ENCODE results near the gene CCDC12.

DNA sequence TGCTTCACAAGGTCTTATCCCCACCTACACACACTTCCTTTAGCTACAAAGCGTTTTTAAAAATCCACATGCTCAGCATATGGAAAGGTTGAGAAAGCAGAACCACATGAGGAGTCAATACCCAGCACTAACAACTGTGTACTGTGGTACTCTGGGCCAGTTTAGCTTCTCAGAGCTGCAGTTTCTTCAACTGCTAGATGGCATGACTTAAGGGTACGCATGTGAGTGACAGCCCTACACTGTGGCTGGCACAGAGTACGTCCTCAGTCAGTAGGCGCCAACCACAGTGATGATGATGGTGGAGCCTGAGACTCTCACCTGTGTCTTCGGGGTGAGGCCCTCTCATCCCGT, 17.4 kb downstream of the CCDC12 start:
- TF ChIP-seq, protein P1, sequence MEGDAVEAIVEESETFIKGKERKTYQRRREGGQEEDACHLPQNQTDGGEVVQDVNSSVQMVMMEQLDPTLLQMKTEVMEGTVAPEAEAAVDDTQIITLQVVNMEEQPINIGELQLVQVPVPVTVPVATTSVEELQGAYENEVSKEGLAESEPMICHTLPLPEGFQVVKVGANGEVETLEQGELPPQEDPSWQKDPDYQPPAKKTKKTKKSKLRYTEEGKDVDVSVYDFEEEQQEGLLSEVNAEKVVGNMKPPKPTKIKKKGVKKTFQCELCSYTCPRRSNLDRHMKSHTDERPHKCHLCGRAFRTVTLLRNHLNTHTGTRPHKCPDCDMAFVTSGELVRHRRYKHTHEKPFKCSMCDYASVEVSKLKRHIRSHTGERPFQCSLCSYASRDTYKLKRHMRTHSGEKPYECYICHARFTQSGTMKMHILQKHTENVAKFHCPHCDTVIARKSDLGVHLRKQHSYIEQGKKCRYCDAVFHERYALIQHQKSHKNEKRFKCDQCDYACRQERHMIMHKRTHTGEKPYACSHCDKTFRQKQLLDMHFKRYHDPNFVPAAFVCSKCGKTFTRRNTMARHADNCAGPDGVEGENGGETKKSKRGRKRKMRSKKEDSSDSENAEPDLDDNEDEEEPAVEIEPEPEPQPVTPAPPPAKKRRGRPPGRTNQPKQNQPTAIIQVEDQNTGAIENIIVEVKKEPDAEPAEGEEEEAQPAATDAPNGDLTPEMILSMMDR (conservative IDR thresholded peaks at IDR 0.05), result no peak
- TF ChIP-seq ZFX (IDR thresholded peaks at IDR 0.05), result no peak
